KOPT-K1 (cell line): ENCODE results near the gene NPHP4.
A peak's percentile ranks its signal among the peaks of the same experiment; 100 is the strongest.
"Not testable (repeated sequence)": the region's sequence is repeated elsewhere in the genome, so short reads cannot be mapped to it uniquely, and the experiment has no call there.

Experiments
- H3K27ac ChIP-seq: fragments of 200-600 bp; sonication (generic); 2 replicates; pipeline ENCODE4 v1.5.1; 2016; ENCODE audit warnings: antibody characterized with exemption, mild to moderate bottlenecking, low read depth, low read length; ENCODE audit not compliant: poor library complexity, severe bottlenecking
- H3K36me3 ChIP-seq: fragments of 200-600 bp; sonication (generic); 2 replicates; pipeline ENCODE4 v1.5.1; 2017; ENCODE audit warnings: antibody characterized with exemption, mild to moderate bottlenecking, low read length, moderate library complexity; ENCODE audit not compliant: insufficient read depth
- H3K9me3 ChIP-seq: fragments of 200-600 bp; sonication (generic); 2 replicates; pipeline ENCODE4 v1.5.1; 2017; ENCODE audit warnings: antibody characterized with exemption, low read length, mild to moderate bottlenecking; ENCODE audit not compliant: insufficient read depth, poor library complexity, severe bottlenecking

NPHP4 gene

DNA sequence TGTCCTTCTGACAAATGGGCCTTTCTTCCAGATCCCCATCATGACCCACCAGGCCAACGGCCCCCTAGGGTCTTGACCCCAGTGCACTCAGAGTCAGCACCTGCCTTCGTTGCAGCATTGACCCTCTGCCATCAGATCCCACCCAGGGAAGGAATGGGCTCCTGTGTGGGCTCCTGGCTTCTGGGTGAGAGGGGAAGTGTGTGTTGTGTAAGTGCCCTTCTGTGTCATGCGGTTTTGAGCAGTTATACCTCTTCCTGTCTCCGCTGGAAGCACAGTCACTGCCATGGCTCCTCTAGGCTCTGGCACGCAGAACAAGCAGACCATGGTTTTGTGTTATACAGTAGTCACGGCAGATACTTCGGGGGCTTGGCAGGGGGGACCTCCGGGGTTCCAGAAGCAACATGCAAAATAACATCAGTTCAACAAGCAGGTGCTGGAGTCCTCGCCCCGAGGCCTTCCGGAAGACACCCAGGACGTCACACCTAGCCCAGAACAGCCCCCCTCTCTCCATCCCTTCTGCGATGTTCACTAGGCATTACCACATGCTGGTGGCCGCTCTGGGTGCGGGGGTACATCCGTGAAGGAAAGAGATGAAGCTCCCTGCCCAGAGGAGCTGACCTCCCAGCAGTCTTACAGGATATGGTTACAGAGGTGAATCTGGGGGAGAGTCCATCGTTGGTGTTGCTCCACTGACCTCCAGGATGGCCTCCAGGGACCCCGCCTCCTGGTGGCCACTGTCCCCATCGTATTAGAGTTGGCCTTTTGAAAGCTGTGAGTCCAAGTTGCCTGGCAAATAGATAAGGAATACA lies 36.0 kb upstream of the NPHP4 start:
- peak overlapping the region; percentile 92 for H3K27ac ChIP-seq
- no peaks in the 10 kb centered on the region for H3K9me3 ChIP-seq
- peaks cover 45% of the 10 kb centered on the region for H3K36me3 ChIP-seq

DNA sequence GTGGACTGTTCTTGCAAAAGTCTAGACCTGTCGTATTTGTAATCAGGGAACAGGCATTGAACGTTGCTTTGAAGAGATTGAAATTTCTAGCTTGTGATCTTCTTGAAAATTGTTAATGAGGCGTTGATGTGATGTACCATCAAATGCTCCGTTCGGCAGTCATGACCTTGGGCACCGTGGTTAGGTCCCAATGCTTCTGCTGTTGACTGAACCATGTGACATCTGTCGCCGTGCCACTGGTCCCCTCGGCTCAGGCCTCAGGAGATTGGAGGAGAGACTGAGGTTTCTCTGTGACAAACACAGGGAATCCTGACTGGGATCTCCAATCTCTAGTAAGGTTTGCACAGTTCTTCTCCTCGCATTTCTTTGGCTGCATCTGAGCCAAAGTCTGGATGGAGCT lies 35.4 kb upstream of the NPHP4 start:
- Histone ChIP-seq H3K9me3 (no peaks in the 10 kb centered on the region), H3K27ac (peak overlapping the region; percentile 92), H3K36me3 (peaks cover 38% of the 10 kb centered on the region)

DNA sequence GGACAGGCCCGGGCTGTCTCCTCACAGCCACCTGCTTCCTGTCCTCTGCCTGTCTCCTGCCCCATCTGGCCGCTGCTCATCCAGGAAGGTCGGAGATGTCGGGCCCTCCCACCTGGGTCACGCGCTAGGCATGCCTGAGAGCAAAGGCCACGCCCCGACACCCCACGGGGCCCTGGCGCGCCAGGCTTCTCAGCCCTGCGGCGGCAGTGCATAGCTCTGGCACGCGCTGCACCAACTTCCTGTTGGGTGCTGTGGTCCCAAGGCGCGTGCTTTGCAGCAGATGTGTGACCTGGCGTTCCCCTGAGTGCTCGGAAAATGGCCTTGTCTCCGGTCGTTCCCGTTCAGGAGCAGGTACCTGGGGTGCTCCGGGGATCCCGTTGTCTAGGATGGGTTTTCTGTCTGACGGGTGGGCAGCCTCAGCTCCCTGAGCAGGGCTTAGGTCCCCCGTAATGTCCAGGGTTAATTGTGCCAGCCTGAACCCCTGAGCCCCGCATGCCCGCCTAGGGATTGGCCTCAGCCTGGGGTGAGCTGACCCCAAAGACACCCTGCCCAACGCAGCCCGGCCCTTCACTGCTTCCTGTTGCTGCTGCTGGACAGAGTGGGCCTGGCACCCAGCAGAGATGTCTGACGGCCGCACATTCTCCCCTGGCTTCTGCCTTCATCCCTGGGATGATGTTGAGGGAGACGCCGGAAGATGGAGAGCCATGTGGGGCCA lies 34.0 kb upstream of the NPHP4 start:
- no peaks in the 10 kb centered on the region for H3K9me3 ChIP-seq
- H3K36me3 ChIP-seq: peaks cover 28% of the 10 kb centered on the region
- peak overlapping the region; percentile 92 for H3K27ac ChIP-seq

- H3K9me3 ChIP-seq: no peaks in the 10 kb centered on the region
- peaks cover 20% of the 10 kb centered on the region for H3K36me3 ChIP-seq
- peak overlapping the region; percentile 92 for H3K27ac ChIP-seq
These were observed 33.3 kb upstream of the NPHP4 start for GRCh38 chr1:6025269-6026094.

- H3K36me3 ChIP-seq: peaks cover 9% of the 10 kb centered on the region
- H3K27ac ChIP-seq: no peak overlapping the region
- no peaks in the 10 kb centered on the region for H3K9me3 ChIP-seq
These were observed 32.2 kb upstream of the NPHP4 start for GRCh38 chr1:6024376-6024775.

DNA sequence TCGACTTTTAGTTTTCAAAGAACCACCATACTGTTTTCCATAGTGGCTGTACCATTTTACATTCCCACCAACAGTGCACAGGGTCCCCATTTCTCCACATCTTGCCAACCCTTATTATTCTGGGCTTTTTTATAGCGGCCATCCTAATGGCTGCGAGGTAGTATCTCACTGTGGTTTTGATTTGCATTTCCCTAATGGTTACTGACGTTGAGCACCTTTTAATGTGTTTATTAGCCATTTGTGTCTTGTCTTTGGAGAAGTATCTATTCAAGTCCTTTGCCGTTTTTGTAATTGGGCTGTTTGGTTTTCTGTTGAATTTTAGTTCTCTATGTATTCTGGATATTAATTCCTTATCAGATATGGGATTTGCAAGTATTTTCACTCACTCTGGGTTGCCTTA lies 31.1 kb upstream of the NPHP4 start:
- no peaks in the 10 kb centered on the region for H3K36me3 ChIP-seq
- no peak overlapping the region for H3K27ac ChIP-seq
- no peaks in the 10 kb centered on the region for H3K9me3 ChIP-seq

GRCh38 chr1:6022193-6022592 lies 30.0 kb upstream of the NPHP4 start:
- Histone ChIP-seq H3K27ac (no peak overlapping the region), H3K9me3 (no peaks in the 10 kb centered on the region), H3K36me3 (no peaks in the 10 kb centered on the region)

DNA sequence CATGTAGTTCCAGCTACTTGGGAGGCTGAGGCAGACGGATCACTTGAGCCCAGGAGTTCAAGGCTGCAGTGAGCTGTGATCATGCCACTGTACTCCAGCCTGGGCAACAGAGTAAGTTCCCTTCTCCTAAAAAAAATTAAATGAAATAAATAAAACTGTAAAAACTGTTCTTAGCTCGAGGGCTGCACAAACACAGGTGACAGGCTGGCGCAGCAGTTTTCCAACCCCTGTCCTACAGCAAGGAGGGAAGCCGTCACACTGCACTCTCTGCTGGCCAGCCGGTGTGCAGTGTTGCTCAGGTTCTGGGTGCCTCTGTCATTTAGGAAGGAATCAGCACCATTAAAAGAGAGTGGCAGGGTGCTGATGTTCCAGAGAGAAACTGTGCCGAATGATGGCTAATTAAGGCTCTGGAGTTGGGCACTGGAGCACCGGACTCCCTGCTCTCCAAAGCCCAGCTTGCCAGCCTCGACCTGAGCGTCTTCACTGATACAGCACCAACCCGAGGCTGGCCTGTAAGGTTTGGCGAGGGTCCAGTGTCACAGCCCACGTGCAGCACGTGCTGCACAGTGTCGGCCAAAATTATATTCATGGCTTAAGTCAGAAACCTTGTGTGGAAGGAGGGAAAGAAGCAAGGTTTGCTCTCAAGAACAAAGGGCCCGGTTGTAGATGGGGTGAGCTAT lies 27.1 kb upstream of the NPHP4 start:
- Histone ChIP-seq H3K9me3 (no peaks in the 10 kb centered on the region), H3K36me3 (no peaks in the 10 kb centered on the region), H3K27ac (no peak overlapping the region)

DNA sequence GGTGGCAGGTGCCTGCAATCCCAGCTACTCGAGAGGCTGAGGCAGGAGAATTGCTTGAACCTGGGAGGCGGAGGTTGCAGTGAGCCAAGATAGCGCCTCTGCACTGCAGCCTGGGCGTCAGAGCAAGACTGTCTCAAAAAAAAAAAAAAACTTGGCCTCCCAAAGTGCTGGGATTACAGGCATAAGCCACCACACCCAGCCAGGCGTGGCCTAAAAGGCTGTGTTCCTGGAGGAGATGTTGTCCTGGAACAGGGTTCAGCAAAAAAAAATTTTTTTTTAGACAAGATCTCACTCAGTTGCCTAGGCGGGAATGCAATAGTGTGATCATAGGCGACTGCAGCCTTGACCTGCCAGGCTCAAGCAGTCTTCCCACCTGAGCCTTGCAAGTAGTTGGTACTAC lies 25.4 kb upstream of the NPHP4 start:
- not testable (repeated sequence) for H3K9me3 ChIP-seq, H3K36me3 ChIP-seq, H3K27ac ChIP-seq

DNA sequence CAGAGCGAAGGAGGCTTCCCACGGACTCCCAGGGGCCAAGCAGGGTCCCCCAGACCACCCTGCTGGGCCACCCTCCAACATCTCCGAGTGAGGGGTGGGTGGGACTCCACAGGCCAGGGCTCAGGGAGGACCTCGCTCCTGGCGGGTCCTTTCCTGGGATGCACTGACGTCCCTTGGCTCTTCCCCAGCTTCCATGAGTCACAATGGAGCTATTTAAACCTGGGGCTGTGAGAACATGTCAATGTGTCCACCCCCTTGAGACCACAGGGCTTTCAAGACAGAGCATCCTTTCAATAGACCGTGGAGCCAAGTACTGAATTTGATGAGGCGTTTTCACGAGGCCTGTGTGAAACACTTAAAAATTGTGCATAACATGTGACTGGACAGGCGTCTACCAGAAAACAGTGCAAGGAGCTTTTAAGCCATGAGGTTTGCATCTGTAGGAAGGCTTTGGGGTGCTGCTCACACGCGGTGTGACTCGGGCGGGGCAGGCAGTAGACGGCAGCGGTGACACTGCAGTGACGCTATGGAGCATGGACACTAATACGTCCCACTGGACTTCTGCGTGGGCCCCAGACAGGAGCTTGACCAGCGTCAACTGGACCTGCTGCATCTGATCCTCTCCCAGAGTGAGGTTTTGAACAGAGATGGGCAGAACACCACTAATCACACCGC lies 24.1 kb upstream of the NPHP4 start:
- Histone ChIP-seq H3K36me3 (no peaks in the 10 kb centered on the region), H3K27ac (no peak overlapping the region), H3K9me3 (no peaks in the 10 kb centered on the region)

DNA sequence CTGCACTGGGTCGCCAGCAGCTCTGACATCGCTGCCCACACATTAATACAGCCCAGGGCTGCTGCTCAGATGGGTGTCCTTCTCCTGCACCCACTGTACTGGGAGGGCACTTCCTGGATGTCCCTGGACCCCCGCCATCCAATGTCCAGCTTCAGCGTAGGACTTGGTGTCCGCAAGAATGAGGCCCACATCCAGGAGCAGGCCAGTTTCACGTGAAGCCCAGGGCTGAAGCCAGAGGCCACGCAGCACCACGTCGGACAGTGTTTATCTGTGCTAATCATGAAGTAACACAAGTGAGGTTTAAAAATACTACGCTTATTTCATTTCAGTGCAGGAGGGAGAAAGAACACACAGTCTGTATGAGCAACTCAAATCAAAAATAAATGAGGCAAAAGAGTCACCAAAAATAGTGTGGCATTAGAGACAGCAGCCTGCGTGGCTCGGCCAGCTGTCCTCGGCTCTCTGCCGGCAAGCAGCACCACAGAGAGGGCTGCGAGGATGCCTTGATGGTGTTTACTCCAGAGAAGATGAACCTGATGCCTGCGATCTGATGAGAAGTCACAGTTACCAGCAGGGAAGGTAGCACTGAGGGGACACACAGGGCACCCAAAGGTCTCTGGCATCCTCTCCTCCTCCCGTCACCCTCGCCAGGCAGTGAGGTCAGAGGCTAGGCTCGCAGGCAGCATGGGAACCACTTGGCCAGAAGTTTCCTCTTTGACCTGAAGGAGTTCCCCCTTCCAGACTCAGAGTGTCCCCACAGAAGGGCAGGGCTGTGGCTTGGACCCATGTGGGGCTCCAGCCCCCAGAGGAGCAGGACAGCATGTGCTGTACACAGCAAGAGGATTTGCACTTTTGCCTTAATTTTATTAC lies 22.1 kb upstream of the NPHP4 start:
- Histone ChIP-seq H3K9me3 (no peaks in the 10 kb centered on the region), H3K27ac (no peak overlapping the region), H3K36me3 (no peaks in the 10 kb centered on the region)

DNA sequence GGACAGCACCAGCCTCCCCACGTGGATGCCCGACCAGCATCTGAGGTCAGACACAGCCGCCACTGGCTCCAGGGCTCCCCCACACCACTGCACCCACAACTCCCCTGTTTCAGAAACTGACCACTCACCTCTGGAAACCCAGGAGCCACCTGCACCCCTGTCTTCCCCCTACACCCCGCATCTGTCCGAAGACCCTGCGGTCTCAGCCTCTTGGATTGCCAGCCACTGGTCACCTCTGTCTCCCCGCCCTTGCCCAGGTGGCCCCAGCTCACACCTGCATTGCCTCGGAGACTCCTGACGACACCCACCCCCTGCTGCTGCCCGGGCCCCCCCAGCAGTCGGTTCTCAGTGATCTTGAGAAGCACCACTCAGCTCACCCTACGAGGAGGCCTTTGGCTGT lies 21.3 kb upstream of the NPHP4 start:
- Histone ChIP-seq H3K36me3 (no peaks in the 10 kb centered on the region), H3K9me3 (no peaks in the 10 kb centered on the region), H3K27ac (no peak overlapping the region)

DNA sequence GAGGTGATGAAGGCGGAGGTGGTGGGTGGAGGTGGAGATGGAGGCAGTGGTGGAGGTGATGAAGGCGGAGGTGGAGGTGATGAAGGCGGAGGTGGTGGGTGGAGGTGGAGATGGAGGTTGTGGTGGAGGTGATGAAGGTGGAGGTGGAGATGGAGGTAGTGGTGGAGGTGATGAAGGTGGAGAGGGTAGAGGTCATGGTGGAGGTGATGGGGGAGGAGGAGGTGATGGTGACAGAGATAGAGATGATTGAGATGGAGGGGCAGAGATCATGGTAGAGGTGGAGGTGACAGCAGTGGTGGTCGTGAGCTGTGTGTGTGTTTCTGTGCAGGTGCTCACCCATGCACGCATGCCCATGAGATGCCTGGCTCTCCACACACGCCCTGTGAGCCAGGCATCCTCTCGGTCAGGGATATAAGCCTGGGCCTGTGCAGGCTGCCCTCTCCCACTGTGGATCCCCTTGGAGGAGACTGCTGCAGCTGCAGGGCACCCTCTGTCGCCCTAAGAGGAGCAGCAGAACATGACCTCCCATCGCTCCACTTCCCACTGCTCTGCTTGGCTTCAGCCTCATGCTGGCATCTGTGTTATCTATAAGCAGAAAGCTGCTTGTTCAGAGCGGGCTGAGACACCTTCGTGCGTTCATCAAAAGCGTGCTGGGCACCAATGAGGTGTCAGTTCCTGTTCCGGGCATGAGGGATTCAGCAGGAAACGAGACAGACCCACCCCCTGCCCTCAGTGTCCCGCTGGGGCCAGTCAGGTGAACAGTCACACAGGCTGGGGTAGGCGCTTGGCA lies 20.5 kb upstream of the NPHP4 start:
- no peaks in the 10 kb centered on the region for H3K36me3 ChIP-seq
- no peak overlapping the region for H3K27ac ChIP-seq
- no peaks in the 10 kb centered on the region for H3K9me3 ChIP-seq
